Lower lobe of right lung (tissue), 2 donors: ENCODE results near the gene GSTT2B. TPM values are rescaled to one million over a fixed set of nuclear protein-coding genes. Genes with fewer than 3 reads are reported as not detected.
"Not testable (repeated sequence)": the region's sequence is repeated elsewhere in the genome, so short reads cannot be mapped to it uniquely, and the experiment has no call there.

Experiments
- ATAC-seq, 2 donors: fragments of 200-7000 bp; cut with Tn5 transposase; one replicate each; pipeline ENCODE4 v1.9.1; 2020 to 2022; ENCODE audit warnings: mild to moderate bottlenecking in 2 of 2, moderate library complexity in 2 of 2
- DNase-seq: peaks from one replicate; pipeline ENCODE4 v3.0.0-alpha.2; 2020
- H3K27ac ChIP-seq: fragments of 200-600 bp; one replicate; pipeline ENCODE4 v1.8.0; 2022
- H3K27me3 ChIP-seq: fragments of 200-600 bp; one replicate; pipeline ENCODE4 v1.8.0; 2022; ENCODE audit warnings: low read depth
- H3K36me3 ChIP-seq: fragments of 200-600 bp; one replicate; pipeline ENCODE4 v1.8.0; 2022; ENCODE audit warnings: mild to moderate bottlenecking
- H3K4me1 ChIP-seq: fragments of 200-600 bp; one replicate; pipeline ENCODE4 v1.8.0; 2022
- H3K4me3 ChIP-seq: fragments of 200-600 bp; one replicate; pipeline ENCODE4 v1.8.0; 2022; ENCODE audit warnings: mild to moderate bottlenecking
- H3K9me3 ChIP-seq: fragments of 200-600 bp; one replicate; pipeline ENCODE4 v1.8.0; 2022
- intact Hi-C: fragments of 100-400 bp; cut with DNase I; formaldehyde crosslinking; loops from one replicate; pipeline ENCODE4 v1.11.0; 2022
- total RNA-seq: library from RNA; stranded (reverse); fragmentation: NEBNext Ultra II Directional; extraction: Animal tissue kit (Norgen Biotek cat#: 25700); gene quantifications from one replicate; pipeline ENCODE4 v1.2.1, GENCODE V29; 2021
- TF ChIP-seq, protein P1 (sequence below): fragments of 200-600 bp; IDR thresholded peaks from one replicate; pipeline ENCODE4 v1.8.0; 2022; ENCODE audit warnings: antibody characterized with exemption, mild to moderate bottlenecking
- donor health status: DM: no; HTN: yes; CAD: no; lungs with severe emphysema.

The GSTT2B gene
- total RNA-seq, 1 donor from 2014 or later: 7.3 TPM

DNA sequence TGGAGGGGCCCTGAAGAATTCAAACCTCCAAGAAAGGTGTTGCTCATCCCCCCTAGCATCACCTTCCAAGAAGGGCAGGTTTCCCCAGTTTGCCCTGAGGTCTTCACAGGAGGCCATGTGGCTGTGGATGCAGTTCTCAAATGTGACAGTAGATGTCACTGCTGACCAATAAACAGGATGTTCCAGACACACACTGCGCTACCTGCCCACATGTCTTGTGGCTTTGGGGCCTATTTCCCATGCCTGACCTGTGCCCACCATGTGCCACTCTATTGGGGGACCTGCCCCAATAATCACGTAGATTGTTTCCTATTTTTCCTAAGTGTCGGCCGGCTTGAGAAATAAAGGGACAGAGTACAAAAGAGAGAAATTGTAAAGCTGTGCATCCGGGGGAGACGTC lies 23.4 kb upstream of the GSTT2B start:
- Histone ChIP-seq H3K4me3 (no peak overlapping the region), H3K27me3 (no peaks in the 10 kb centered on the region), H3K36me3 (no peaks in the 10 kb centered on the region), H3K4me1 (no peaks in the 10 kb centered on the region), H3K27ac (no peak overlapping the region), H3K9me3 (no peaks in the 10 kb centered on the region)
- DNase-seq: no peak
- TF ChIP-seq, protein P1, sequence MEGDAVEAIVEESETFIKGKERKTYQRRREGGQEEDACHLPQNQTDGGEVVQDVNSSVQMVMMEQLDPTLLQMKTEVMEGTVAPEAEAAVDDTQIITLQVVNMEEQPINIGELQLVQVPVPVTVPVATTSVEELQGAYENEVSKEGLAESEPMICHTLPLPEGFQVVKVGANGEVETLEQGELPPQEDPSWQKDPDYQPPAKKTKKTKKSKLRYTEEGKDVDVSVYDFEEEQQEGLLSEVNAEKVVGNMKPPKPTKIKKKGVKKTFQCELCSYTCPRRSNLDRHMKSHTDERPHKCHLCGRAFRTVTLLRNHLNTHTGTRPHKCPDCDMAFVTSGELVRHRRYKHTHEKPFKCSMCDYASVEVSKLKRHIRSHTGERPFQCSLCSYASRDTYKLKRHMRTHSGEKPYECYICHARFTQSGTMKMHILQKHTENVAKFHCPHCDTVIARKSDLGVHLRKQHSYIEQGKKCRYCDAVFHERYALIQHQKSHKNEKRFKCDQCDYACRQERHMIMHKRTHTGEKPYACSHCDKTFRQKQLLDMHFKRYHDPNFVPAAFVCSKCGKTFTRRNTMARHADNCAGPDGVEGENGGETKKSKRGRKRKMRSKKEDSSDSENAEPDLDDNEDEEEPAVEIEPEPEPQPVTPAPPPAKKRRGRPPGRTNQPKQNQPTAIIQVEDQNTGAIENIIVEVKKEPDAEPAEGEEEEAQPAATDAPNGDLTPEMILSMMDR: peak; percentile 70
- peak in 1 of 2 donors; percentile 45 for ATAC-seq
- intact Hi-C loops: no loop called here

DNA sequence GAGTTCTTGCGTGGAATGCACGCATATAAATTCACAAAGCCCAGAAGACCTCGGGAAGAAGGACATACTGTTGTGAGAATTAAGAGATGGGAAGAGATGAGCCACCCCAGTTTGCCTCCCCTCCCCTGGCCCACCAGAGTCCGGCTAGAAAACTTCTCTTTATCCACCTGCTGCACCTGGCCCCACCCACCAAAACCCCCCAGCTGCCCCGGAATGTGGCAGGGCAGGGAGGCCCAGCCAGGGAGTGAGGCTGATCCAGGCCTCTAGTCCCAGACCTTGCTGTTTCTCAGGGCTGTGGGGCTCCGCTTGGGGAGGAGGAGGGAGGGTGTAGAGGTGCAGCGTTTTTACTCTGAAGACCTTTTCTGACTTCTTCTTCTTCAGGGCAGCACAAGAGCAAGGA lies 19.6 kb upstream of the GSTT2B start:
- intact Hi-C loops, DNase-seq, H3K36me3 ChIP-seq, H3K4me1 ChIP-seq, H3K27ac ChIP-seq, H3K9me3 ChIP-seq, H3K27me3 ChIP-seq, ATAC-seq: not testable (repeated sequence)
- H3K4me3 ChIP-seq: peak overlapping the region; percentile 29

DNA sequence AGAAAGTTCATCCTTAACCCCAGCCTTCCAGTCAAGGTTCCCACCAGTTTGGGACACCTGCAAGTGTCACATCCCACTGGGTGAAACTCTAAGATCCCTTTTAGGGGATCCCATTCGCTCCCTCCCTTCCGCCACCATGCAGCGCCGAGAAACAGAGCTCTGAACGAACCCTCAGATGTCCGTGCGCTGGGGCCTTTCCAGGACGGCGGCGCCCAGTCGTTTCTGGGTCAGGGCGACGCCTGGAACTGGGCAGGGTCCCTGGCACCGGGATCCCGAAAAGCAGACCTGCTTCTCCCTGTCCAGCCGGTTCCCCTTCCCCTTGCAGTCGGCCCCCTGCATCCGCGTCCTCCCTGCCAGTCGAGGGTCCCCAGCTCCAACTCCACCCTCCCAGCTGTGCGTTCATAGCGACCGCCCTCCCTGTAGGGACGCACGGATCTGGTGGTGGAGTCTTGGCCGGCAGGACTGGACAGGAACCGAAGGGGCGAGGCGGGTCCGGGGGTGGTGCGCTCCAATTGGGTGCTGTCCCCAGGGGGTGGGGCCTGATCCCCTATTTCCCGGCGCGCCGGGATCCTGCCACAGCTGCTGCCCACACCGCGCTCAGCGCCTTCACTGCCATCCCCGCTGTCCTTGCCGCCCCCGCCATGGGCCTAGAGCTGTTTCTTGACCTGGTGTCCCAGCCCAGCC lies 18.7 kb upstream of the GSTT2B start, which contains the start of gene GSTT2:
GSTT2 (plus strand) TSS at position 578 of the 684 bp plus-strand sequence.
- not testable (repeated sequence) for H3K27ac ChIP-seq, H3K4me1 ChIP-seq, H3K27me3 ChIP-seq, H3K9me3 ChIP-seq, DNase-seq, H3K36me3 ChIP-seq
- H3K4me3 ChIP-seq: peak within 1 kb of the TSS; percentile 29
- intact Hi-C loops: loop anchor here (10.0 kb wide), 1 partner anchor 55 kb away; no protein-coding TSS in a partner anchor
- peak; percentile 94 to 98 for ATAC-seq

DNA sequence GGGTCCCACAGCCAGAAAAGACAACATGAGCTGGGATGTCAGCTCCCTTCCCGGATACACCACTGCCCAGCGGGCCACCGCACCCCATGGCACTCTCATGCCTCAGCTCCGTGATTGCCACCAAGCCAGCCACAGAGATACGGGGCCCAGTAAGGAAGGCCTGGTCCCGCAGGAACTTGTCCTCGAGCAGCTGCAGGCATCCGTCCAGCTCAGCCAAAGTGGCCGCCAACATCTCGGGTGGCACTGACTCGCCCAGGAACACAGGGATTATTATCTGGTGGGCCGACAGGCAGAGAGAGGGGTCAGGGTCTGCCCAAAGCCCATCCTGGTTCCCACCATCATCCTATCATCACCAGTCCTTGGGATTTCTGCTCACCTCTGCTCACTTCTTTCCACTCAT lies 16.3 kb upstream of the GSTT2B start:
- H3K9me3 ChIP-seq, H3K27me3 ChIP-seq, H3K4me1 ChIP-seq, H3K27ac ChIP-seq, H3K4me3 ChIP-seq, DNase-seq, H3K36me3 ChIP-seq, ATAC-seq: not testable (repeated sequence)
- intact Hi-C loops: loop anchor here (10.0 kb wide), 1 partner anchor 53 kb away; no protein-coding TSS in a partner anchor

DNA sequence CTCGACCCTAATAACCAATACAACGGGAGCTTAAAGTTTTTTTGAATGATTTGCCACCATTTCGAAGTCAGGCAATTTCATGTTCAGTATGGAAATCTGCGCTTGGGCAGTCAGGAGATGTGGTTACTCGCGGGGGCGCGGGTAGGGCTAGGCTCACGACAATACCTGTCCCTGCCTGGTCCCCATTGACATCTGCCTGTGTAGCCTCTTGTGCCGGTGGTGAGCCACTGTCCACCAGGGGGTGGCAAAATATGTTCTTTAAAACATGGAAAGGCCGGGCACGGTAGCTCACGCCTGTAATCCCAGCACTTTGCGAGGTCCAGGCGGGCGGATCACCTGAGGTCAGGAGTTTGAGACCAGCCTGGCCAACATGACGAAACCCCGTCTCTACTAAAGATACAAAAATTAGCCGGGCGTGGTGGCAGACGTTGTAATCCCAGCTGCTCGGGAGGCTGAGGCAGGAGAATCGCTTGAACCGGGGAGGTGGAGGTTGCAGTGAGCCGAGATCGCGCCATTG lies 13.9 kb upstream of the GSTT2B start:
- DNase-seq: peak; percentile 51

DNA sequence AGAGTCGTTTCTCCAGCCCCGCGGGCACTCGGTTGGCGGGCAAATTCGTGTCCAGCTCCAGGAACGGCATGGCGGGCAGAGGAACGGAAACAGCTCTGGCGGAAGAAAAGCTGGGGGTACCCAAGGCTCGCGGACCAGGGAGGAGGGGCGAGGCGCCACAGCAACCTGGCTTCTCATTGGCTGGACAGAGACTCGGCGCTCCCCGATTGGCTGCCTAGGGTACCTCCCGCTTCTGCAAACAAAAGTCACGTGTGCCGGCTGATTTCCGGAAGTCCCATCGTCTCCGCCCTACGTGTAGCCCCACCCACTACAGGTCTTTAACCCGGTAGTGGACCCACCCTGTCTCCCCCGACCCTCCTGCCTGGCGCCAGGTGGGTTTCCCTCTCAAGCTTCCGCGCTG lies 13.3 kb upstream of the GSTT2B start, which contains the start of gene DDT:
DDT (minus strand) TSS at position 97 of the 400 bp plus-strand sequence; CDS start at position 70, 27 bp downstream.
- H3K27ac ChIP-seq, H3K27me3 ChIP-seq, H3K9me3 ChIP-seq, H3K4me1 ChIP-seq, DNase-seq, H3K4me3 ChIP-seq: not testable (repeated sequence)
- intact Hi-C loops: loop anchor here (10.0 kb wide), 1 partner anchor 50 kb away; no protein-coding TSS in a partner anchor
- peaks cover 26% of the 10 kb centered on the region for H3K36me3 ChIP-seq
- ATAC-seq: peak; percentile 97 to 99

More for the DNA sequence above, 13.9 kb upstream of the GSTT2B start:
- intact Hi-C loops: loop anchor here (10.0 kb wide), 1 partner anchor 50 kb away; no protein-coding TSS in a partner anchor
- ATAC-seq: peak; percentile 62 to 63
- not testable (repeated sequence) for H3K4me3 ChIP-seq, H3K4me1 ChIP-seq, H3K27ac ChIP-seq, H3K27me3 ChIP-seq, H3K9me3 ChIP-seq
- H3K36me3 ChIP-seq: peaks cover 21% of the 10 kb centered on the region

DNA sequence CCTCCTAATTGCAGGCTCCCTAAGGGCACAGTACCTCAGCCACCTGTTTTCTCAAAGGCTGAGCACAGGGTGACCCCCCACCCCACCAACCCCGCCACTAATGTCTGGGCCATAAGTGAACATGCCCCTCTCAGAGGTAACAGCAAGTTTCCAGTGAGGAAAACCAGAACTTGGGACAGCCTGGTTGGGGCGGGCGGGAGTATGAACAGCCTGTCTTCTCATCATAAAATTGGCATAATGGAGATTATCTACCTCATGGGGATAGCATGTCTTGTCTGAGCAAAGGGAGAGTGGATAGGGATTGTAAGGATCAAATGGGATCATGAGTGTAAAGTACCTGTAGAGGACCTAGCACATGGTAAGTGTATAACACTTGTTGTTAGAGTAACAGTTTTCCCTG lies 10.9 kb upstream of the GSTT2B start:
- not testable (repeated sequence) for H3K27me3 ChIP-seq, DNase-seq, H3K4me1 ChIP-seq, H3K4me3 ChIP-seq, H3K27ac ChIP-seq, ATAC-seq, H3K9me3 ChIP-seq
- H3K36me3 ChIP-seq: peaks cover 29% of the 10 kb centered on the region
- intact Hi-C loops: loop anchor here (10.0 kb wide), 1 partner anchor 47 kb away; no protein-coding TSS in a partner anchor

DNA sequence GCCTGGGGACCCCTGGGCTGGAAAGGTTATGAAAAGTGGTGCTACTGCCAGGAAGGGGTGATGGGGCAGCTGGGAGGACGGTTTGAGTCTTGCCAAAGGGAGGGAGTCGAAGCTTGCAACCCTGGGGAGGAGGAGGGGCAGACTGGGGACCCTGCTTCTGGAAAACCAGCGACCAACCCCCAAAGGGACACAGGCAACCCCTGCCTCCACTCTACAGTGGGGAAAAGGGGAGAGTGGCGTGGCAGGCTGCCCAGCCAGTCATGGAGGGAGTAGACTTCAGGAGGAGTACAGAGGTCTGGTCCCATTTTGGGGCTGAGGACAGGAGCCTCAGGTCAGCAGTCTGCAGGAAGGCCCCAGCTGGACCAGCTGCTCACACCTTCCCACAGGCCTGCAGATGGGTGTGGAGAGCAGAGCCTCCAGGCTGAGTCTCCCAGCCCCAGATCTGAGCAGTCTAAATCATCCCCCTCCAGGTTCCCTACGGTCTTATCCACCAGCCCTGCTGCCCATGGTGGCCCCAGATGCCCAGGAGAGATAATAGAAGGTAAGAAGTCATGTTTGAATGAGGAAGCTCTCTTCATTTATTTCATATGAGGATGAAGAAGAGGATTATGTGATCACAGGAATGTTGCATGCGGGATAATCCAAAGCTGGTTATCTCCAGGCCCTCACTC lies 10.0 kb upstream of the GSTT2B start:
- H3K9me3 ChIP-seq: no peaks in the 10 kb centered on the region
- H3K4me3 ChIP-seq: no peak overlapping the region
- ATAC-seq (no peak), DNase-seq (no peak)
- peaks cover 29% of the 10 kb centered on the region for H3K36me3 ChIP-seq
- H3K27me3 ChIP-seq: no peaks in the 10 kb centered on the region
- intact Hi-C loops: loop anchor here (10.0 kb wide), 1 partner anchor 46 kb away; no protein-coding TSS in a partner anchor
- TF ChIP-seq, protein P1: no peak
- H3K27ac ChIP-seq: no peak overlapping the region
- no peaks in the 10 kb centered on the region for H3K4me1 ChIP-seq
